ENCODE results near the gene EMC1. TPM values are rescaled to one million over a fixed set of nuclear protein-coding genes. Genes with fewer than 3 reads are reported as not detected.
"Not testable (repeated sequence)": the region's sequence is repeated elsewhere in the genome, so short reads cannot be mapped to it uniquely, and the experiment has no call there.

Gene EMC1
- total RNA-seq, 6 experiments from 2014 or later: 86.8 to 106 (median 93.6) TPM

DNA sequence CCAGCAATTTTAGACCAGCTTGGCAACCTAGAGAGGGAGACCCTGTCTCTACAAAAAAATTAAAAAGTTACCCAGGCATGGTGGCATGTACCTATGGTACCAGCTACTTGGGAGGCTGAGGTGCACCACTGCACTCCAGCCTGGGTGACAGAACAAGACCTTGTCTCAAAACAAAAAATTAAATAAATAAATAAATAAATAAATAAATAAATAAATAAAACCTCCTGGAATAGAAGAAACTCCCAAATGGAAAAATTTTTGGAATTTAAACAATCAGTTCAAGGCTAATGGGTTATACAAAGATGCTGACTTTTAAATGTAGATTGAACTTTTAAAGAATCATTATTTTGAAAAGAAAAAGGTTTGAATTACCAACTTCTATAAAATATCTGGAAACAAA, 63.5 kb downstream of the EMC1 start:
- TF ChIP-seq, protein P1, sequence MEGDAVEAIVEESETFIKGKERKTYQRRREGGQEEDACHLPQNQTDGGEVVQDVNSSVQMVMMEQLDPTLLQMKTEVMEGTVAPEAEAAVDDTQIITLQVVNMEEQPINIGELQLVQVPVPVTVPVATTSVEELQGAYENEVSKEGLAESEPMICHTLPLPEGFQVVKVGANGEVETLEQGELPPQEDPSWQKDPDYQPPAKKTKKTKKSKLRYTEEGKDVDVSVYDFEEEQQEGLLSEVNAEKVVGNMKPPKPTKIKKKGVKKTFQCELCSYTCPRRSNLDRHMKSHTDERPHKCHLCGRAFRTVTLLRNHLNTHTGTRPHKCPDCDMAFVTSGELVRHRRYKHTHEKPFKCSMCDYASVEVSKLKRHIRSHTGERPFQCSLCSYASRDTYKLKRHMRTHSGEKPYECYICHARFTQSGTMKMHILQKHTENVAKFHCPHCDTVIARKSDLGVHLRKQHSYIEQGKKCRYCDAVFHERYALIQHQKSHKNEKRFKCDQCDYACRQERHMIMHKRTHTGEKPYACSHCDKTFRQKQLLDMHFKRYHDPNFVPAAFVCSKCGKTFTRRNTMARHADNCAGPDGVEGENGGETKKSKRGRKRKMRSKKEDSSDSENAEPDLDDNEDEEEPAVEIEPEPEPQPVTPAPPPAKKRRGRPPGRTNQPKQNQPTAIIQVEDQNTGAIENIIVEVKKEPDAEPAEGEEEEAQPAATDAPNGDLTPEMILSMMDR (IDR thresholded peaks at IDR 0.05): no peak
- H3K36me3 Mint-ChIP-seq (ENCODE audit: low read depth): peaks cover 61% of the 10 kb centered on the region
- H3K9me3 Mint-ChIP-seq: no peaks in the 10 kb centered on the region
- no peaks in the 10 kb centered on the region for H3K27me3 Mint-ChIP-seq (ENCODE audit: insufficient read depth)
- no peaks in the 10 kb centered on the region for H3K4me1 Mint-ChIP-seq (ENCODE audit: low read depth)
- H3K4me3 Mint-ChIP-seq: no peak overlapping the region
- no peak overlapping the region for H3K27ac Mint-ChIP-seq
- no peak for DNase-seq

DNA sequence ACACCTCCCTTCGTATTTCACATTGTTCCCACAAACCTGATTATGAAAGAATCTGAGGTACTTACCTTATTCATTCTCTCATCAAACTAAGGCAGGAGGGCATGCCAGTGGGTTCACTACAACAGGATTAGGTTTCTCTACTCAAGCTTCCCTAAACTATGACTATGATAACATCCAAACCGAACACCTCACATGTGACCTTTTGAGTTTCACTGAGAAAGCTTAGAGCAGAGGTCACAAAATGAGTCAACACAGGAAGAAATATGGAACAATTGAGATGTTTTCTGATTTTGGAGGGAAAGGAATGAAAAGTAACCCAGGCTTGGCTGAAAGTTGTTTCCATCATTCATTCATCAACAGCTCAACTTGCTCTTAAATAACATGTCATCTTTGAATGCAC, 65.3 kb downstream of the EMC1 start:
- Mint-ChIP-seq H3K4me3 (no peak overlapping the region), H3K4me1 (ENCODE audit: low read depth) (no peaks in the 10 kb centered on the region), H3K27me3 (ENCODE audit: insufficient read depth) (no peaks in the 10 kb centered on the region; the same call in 1 of the 2 replicates), H3K27ac (no peak overlapping the region), H3K36me3 (ENCODE audit: low read depth) (peaks cover 57% of the 10 kb centered on the region), H3K9me3 (no peaks in the 10 kb centered on the region)
- DNase-seq: no peak
- TF ChIP-seq, protein P1 (IDR thresholded peaks at IDR 0.05): no peak

DNA sequence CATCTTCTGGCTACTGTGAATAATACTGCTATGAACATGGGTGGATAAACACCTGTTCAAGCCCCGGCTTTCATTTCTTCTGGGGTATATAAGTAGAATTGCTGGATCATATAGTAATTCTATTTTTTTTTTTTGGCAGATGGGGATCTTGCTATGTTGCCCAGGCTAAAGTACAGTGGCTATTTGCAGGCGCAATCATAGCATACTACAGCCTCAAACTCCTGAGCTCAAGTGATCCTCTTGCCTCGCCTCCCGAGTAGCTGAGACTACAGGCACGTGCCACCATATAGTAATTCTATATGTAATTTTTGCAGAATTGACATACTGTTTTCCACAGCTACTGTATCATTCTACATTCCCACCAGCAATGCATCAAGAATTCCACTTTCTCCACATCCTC, 69.1 kb downstream of the EMC1 start:
- DNase-seq: no peak
- H3K4me3 Mint-ChIP-seq: no peak overlapping the region
- H3K4me1 Mint-ChIP-seq (ENCODE audit: low read depth): no peaks in the 10 kb centered on the region
- TF ChIP-seq, protein P1 (IDR thresholded peaks at IDR 0.05): no peak
- no peak overlapping the region for H3K27ac Mint-ChIP-seq
- no peaks in the 10 kb centered on the region for H3K9me3 Mint-ChIP-seq
- H3K27me3 Mint-ChIP-seq (ENCODE audit: insufficient read depth): peaks cover 2% of the 10 kb centered on the region
- H3K36me3 Mint-ChIP-seq (ENCODE audit: low read depth): peaks cover 62% of the 10 kb centered on the region

DNA sequence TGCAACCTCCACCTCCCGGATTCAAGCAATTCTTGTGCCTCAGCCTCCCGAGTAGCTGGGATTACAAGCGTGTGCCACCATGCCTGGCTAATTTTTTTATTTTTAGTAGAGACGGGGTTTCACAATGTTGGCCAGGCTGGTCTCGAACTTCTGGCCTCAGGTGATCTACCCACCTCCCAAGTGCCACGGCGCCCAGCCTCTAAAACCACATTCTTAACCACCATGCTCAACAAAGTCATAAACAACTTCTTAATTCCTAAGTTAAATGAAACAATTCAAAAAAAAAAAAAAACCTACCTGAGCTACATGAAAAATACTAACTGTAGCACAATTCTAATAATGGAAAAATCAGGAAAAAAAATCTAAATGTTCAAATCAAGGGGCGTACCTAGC, 71.1 kb downstream of the EMC1 start:
- peaks cover 58% of the 10 kb centered on the region for H3K36me3 Mint-ChIP-seq (ENCODE audit: low read depth)
- H3K9me3 Mint-ChIP-seq; H3K4me3 Mint-ChIP-seq; H3K27ac Mint-ChIP-seq; H3K27me3 Mint-ChIP-seq (ENCODE audit: insufficient read depth); H3K4me1 Mint-ChIP-seq (ENCODE audit: low read depth); DNase-seq: not testable (repeated sequence)

DNA sequence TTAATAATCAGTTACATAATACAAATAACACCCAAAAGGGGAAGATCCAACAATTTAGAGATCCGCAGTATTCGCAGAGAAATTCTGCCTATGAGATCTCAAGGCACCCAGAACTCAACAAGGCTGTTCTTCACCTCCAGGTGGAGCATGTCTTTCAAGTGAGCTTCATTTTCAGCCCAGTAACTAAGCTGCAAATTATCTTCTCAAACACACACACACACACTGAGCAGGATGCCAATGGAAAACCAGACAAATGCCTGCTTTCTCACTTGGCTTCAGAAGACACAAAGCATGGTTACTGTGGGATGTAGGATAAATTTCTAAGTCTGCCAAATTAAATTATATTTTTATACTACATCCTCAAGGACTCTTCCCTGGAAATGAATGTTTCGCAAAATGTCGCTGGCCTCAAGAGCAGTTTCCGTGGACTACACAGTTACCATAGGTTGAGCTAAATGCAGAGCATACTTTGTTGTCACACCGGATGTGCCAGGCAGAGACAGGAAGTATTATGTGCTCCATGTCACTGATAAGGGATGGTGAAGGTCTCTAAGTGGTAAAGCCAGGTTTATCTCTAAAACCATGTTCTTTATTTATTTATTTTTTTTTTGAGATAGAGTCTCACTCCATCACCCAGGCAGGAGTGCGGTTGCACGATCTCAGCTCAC, 71.6 kb downstream of the EMC1 start:
- Mint-ChIP-seq H3K4me1 (ENCODE audit: low read depth) (no peaks in the 10 kb centered on the region), H3K9me3 (no peaks in the 10 kb centered on the region), H3K27ac (no peak overlapping the region), H3K36me3 (ENCODE audit: low read depth) (peaks cover 56% of the 10 kb centered on the region), H3K27me3 (ENCODE audit: insufficient read depth) (peaks cover 4% of the 10 kb centered on the region), H3K4me3 (no peak overlapping the region)
- TF ChIP-seq, protein P1 (IDR thresholded peaks at IDR 0.05): peak; percentile 55; the same call in 1 of the 2 replicates
- DNase-seq: peak; percentile 38

DNA sequence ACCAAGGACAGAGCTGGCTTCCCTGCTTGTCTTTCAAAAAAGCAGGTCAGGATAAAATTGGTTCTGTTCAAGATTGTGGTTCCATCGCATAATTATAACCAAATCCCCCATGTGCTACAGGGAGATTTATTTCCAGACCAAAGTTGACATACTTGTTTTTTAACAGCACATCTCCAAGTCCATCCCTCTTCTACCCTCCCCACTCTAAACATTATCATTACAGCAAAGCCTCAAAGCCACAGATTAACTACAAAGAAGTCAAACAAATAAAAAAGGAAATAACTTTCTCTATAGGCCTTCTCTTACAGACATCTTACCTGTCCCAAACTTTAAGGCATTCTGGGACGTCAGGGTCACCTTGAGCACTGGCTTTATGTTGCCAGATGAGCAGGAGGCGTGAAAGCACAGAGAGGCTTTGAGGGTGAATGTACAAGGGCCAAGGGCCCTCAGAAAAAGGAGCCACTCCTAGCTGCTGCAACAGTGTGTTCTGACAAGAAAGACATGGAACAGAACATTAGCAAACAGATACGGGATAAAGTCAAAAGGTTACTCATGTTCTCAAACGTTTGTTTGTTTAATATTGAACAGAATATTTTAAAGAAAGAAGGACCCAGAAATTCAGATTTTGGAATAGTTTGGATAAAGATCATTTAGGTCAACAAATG, 72.5 kb downstream of the EMC1 start:
- TF ChIP-seq, protein P1 (IDR thresholded peaks at IDR 0.05): no peak
- Mint-ChIP-seq H3K27me3 (ENCODE audit: insufficient read depth) (peaks cover 4% of the 10 kb centered on the region), H3K4me3 (no peak overlapping the region), H3K9me3 (no peaks in the 10 kb centered on the region), H3K4me1 (ENCODE audit: low read depth) (no peaks in the 10 kb centered on the region), H3K36me3 (ENCODE audit: low read depth) (peaks cover 54% of the 10 kb centered on the region), H3K27ac (no peak overlapping the region)
- no peak for DNase-seq

All from HFFc6 (cell line).